T-helper 2 cell (primary cell): ENCODE measurements around the gene UBE2G1.

Experiments
- DNase-seq, 5 experiments: peaks; one replicate each; pipeline versions ENCODE4 v3.0.0 to v3.0.0-alpha.2; 2012 to 2022

UBE2G1 gene

GRCh38 chr17:4241535-4241934, 124.9 kb downstream of the UBE2G1 start:
- DNase-seq, result no peak

- DNase-seq, result no peak
Observed at GRCh38 chr17:4236456-4236855, 130.0 kb downstream of the UBE2G1 start.

GRCh38 chr17:4235372-4236279, 130.8 kb downstream of the UBE2G1 start:
- no peak for DNase-seq

GRCh38 chr17:4234401-4234800, 132.1 kb downstream of the UBE2G1 start:
- DNase-seq, result no peak

- no peak for DNase-seq
Observed at GRCh38 chr17:4233668-4234258, 132.7 kb downstream of the UBE2G1 start.

- DNase-seq, result peak in 2 of 5 experiments; percentile 17 to 25
Observed at GRCh38 chr17:4232168-4232813, 134.2 kb downstream of the UBE2G1 start.

GRCh38 chr17:4229627-4230541, 136.6 kb downstream of the UBE2G1 start:
- no peak for DNase-seq

- DNase-seq, result no peak
Observed at GRCh38 chr17:4221899-4222659, 144.4 kb downstream of the UBE2G1 start.

GRCh38 chr17:4221163-4221562, 145.3 kb downstream of the UBE2G1 start:
- no peak for DNase-seq

- DNase-seq, result no peak
Observed at GRCh38 chr17:4220655-4221054, 145.8 kb downstream of the UBE2G1 start.
